NOMO-1 (cell line): Measurements from ENCODE around the gene HOMER1.

Experiments used
- DNase-seq, 2 experiments: peaks; one replicate each; lab custom pipeline; 2025; ENCODE audit not compliant: unreplicated experiment in 2 of 2; lab: John Stamatoyannopoulos, UW

The HOMER1 gene

DNA sequence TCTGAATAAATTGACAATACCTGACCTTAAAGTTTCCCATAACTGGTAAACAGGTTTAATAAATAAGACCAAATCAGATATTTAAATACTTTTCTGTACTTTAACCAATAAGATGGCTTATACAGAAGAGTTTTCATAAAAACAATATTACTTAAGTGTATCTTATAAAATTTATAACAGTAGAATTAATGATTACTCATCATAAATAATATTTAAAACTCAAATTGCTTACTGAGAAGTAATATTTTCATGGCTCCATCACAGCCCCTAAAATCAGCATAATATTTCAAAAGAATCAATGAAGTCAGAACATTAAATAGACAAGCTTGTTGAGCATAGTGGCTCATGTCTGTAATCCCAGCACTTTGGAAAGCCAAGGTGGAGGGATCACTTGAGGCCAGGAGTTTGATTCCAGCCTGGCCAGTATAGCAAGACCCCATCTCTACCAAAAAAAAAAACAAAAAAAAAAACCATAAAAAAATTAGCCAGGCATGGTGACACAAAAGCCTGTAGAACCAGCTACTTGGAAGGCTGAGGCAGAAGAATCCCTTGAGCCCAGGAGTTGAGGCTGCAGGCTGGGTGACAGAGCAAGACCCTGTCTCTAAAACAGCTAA lies 23.5 kb downstream of the HOMER1 start:
- no peak for DNase-seq

GRCh38 chr5:79489773-79490172 lies 24.2 kb downstream of the HOMER1 start:
- no peak for DNase-seq

DNA sequence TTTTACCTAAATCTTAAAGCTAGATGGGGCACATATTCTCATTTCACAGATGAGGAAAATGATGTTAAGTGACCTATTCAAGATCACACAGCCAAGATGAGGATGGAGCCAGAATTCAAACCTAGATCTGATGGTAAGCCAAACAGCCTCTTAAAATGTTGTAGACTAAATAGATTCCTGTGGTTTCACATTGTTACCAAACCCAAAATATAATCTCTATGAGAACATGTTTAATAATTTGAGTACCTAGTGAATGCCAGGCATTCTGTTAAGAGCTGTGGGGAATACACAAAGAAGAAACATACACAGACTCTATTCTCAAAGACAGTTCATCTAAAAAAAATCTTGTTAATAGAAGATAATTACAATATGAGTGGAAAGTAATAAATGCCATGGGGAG lies 25.2 kb downstream of the HOMER1 start:
- DNase-seq = no peak

- DNase-seq = no peak
Observed at GRCh38 chr5:79488058-79488457, 25.9 kb downstream of the HOMER1 start.

DNA sequence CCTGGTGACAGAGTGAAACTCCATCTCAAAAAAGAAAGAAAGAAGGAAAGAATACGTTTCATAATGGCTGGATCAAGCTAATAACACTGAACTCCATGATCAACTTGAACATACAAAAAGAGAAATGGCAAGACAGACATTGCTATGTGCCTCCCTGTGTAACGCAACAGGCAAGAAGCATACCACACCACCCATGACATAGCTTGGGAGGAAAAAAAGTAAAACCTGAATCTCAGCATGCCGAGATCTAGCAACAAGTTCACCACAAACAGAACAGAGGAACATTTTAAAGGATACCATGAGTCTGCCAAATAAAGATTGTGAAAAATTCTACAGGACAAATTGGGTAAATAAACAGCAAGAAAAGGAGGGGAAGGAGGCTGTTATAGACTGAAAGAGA lies 26.7 kb downstream of the HOMER1 start:
- DNase-seq = no peak

GRCh38 chr5:79486116-79486515 lies 27.8 kb downstream of the HOMER1 start:
- DNase-seq = no peak

DNA sequence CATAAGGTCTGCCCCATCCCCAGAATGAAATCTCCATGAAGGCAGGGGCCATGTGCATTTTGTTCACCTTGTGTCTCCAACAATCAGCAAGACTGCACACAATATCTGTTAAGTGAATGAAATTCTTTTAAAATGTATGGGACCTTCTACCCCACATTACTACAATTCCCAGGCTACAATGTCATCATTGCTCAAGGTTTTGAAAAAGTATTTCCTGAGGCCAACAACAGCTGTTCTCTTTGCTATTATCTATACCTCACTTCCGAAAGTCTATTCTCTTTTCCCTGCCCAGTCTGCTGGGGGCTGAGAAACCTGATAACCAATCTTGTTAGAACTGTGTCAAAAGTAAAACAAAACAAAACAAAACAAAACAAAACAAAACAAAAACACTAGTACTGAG lies 29.2 kb downstream of the HOMER1 start:
- no peak for DNase-seq

GRCh38 chr5:79481574-79481973 lies 32.4 kb downstream of the HOMER1 start:
- DNase-seq = no peak

GRCh38 chr5:79480991-79481390 lies 32.9 kb downstream of the HOMER1 start:
- DNase-seq = no peak

DNA sequence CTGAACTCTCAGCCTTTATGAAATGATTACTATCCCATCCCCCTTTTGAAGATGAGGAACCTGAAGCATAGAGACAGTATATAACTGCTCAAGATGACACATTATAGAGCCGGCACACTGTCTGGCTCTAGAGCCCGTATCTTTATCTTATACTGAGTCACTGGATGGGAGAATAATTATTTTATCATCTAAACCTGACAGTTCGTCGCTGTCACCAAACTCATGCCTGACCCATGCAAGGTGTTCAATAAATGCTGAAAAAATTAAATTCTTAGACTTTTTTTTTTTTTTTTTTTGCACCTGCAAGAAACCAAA lies 38.8 kb downstream of the HOMER1 start:
- no peak for DNase-seq

GRCh38 chr5:79474367-79475151 lies 39.4 kb downstream of the HOMER1 start:
- no peak for DNase-seq

DNA sequence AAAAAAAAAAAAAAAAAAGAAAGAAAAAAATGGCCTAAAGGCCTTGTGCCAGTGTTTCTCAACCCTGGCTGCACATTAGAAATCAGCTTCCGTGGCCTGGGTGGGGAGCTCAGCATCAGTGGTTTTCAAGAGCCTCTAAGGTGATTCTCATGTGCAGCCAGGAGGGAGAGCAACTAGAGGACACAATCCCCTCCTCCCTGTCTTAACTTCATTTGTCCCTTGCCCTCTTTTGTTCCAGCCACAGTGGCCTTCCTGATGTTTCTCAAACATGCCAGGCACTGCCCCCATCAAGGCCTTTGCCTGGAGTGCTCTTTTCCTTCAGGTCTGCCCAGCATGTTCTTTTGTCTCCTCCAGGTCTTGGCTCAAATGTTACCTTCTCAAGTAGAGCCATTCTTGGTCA lies 42.4 kb downstream of the HOMER1 start:
- no peak for DNase-seq

DNA sequence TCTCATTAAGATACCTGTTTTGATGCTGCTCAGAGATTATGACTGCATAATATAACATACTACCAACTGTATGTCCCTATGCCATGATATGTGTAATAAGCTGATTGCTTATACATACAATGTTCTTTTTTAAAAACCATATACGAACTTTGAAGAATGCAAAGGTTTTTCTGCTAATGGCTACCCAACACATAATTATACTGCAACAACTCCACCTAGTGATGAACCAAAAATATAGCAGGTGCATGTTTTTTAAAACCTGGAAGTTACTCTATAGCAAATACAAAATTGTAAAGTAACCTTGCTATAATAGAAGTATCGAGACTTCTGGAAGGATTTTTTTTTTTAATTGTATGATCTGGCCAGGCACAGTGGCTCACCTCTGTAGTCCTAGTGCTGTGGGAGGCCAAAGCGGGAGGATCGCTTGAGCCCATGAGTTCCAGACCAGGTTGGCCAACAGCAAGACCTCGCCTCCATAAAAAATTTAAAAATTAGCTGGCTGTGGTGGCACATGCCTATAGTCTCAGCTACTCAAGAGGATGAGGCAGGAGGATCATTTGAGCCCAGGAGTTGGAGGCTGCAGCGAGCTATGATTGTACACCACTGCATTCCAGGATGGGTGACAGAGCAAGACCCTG lies 49.1 kb downstream of the HOMER1 start:
- DNase-seq = peak in 1 of 2 experiments; percentile 23

- DNase-seq = no peak
Observed at GRCh38 chr5:79464278-79464677, 49.7 kb downstream of the HOMER1 start.

- DNase-seq = no peak
Observed at GRCh38 chr5:79459626-79460025, 54.3 kb downstream of the HOMER1 start.

DNA sequence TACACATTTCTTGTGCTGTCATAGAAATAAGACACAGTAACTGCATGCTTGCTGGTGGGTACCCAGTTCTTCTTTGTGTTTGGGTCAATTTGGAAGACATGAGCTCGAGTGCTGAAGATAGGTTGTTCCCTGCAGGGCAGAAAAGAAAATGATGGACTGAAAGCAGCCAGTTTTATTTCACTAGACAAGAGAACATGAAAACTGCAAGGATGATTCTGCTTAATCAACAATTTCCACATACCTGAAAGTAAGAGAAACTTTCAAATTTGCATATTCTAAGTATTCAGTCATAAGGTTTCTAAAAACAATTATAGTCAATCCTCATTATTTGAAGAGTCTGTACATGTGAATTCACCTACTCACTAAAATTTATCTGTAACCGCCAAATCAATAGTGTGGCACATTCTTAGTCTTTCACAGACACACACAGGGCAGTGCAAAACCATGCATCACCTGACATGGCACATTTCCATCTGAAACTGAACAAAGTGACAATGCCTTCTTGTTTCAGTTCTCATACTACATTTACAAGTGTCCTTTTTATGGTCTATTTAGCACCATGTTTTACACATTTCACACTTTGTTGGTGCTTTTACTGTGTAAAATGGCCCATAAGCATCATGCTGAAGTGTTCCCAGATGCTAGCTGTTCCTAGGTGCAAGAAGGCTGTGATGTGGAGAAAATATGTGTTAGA lies 56.9 kb downstream of the HOMER1 start:
- no peak for DNase-seq

DNA sequence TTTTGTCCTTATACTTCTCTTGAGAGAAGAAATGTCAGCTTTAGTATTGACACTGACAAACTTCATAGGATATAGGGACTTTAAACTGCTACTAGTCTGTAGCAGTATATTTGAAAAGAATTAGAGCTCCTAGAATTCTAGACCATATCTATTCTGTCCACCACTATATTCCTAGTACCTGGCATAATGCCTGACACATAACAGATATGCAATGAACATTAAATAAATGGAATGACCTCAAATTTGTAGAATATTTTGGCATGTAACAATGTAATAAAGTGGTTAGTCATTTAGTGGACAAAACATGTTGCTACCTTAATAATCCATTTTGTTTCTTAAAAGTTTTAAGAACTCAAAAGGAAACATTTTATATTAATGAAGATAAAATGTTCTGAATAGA lies 57.5 kb downstream of the HOMER1 start:
- no peak for DNase-seq

- no peak for DNase-seq
Observed at GRCh38 chr5:79454043-79454442, 59.9 kb downstream of the HOMER1 start.

- DNase-seq = no peak
Observed at GRCh38 chr5:79448336-79448735, 65.6 kb downstream of the HOMER1 start.

DNA sequence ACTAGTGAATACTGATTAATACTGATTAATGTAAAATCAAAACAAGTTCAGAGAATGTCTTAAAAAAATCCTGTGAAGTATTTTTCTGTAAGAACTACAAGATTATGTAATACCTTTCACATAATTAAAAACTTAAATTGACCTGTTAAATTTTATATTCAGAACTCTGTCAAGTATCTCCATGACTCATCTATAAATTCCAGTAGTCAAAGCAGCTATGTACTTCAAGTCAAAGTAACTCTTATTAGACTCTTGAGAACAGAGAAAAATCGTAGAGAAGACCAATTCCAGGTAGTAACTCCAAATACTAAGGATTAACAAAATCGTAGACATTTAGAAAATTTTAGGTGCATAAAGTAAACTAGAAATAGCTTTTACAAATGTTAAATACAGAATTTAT lies 77.1 kb downstream of the HOMER1 start:
- DNase-seq = no peak

DNA sequence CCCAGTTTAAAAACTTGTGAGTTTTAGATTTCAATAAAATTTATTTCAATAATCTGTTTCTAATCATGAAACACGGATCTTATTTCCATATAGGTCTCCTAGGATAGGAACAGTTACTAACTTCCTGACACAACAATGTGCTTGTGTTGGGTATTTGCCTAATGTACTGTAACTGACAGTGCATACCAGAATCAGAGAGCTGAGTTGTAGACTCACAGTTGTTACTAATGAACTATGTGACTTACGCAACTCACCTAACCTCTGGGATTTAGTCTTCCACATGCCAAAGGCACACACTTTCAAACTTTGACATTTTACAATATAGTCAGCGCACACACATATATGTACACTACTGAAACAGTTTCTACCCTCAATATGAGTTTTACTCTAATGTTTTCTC lies 77.7 kb downstream of the HOMER1 start:
- DNase-seq = no peak

DNA sequence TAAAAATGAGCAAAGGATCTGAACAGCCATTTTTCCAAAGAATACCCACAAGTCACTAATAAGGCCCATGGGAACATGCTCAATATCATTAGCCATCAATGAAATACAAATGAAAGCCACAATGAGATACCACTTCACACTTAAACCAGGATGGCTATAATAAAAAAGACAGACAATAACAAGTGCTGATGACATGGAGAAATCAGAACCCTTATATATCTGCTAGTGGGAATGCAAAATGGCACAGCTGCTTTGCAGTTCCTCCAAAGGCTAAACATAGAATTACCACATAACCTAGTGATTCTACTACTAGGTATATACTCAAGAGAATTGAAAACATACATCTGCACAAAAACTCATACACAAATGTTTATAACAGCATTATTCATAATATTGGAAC lies 83.7 kb downstream of the HOMER1 start:
- no peak for DNase-seq
